HG03565 (cell line): ENCODE data around the gene PRUNE1.

Source experiments
- ATAC-seq: cut with Tn5 transposase; IDR thresholded peaks from one replicate; pipeline ENCODE4 v1.9.1; 2021; ENCODE audit warnings: mild to moderate bottlenecking, moderate library complexity; ENCODE audit not compliant: unreplicated experiment

PRUNE1 gene, protein sequence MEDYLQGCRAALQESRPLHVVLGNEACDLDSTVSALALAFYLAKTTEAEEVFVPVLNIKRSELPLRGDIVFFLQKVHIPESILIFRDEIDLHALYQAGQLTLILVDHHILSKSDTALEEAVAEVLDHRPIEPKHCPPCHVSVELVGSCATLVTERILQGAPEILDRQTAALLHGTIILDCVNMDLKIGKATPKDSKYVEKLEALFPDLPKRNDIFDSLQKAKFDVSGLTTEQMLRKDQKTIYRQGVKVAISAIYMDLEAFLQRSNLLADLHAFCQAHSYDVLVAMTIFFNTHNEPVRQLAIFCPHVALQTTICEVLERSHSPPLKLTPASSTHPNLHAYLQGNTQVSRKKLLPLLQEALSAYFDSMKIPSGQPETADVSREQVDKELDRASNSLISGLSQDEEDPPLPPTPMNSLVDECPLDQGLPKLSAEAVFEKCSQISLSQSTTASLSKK

DNA sequence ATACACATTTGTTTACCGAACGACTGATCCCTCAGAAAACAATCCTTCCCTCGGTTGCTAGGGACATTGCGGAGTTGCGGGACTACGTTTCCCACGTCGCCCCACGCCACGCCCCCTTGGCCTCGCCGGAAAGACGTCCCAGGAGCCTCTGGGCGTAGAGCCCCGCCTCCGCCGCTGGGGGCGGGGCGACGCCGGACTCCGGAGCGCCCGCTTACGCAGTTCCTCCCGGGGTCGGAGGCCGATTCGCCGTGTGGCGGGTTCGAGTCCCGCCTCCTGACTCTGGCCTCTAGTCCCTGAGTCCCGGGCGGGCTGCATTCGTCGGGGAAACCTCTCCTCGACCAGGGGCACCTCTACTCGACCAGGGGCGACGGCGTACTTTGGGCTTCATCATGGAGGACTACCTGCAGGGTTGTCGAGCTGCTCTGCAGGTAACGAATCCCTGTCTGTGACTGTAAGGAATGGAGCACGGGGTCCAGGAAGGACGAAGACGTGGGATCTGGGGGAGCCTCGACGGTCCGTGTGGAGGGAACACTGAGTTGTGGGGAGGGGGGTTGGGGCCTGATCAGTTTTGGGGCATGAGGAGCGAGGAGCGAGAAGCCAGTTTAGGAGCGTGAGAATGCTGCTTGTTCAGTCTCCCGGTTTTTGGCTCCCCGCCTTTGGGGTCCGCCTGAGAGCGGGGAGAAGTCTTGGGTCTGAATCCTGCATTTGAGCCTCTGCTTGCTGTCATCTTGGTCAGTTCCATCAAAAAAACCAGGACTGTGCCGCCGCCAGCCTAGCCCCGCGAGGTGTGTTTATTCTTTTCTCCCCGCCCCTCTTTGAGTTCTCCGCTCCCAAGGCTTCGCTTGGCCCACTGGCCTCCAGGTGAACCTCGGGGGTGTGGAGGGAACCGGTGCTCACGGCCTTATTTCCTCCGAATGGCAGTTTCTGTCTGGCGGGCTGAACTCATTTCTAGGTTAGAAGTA, at the start of gene PRUNE1:
PRUNE1 (plus strand) TSS at position 206 of the 962 bp plus-strand sequence; CDS start at position 390, 184 bp downstream.
- peak; percentile 72 for ATAC-seq

DNA sequence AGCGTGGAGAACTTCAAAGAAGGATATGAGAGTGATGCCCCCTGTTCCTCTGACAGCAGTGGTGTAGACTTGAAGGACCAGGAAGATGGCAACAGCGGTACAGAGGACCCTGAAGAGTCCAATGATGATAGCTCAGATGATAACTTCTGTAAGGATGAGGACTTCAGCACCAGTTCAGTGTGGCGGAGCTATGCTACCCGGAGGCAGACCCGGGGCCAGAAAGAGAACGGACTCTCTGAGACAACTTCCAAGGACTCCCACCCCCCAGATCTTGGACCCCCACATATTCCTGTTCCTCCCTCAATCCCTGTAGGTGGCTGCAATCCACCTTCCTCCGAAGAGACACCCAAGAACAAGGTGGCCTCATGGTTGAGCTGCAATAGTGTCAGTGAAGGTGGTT, 47.6 kb upstream of the PRUNE1 start:
- ATAC-seq = no peak

DNA sequence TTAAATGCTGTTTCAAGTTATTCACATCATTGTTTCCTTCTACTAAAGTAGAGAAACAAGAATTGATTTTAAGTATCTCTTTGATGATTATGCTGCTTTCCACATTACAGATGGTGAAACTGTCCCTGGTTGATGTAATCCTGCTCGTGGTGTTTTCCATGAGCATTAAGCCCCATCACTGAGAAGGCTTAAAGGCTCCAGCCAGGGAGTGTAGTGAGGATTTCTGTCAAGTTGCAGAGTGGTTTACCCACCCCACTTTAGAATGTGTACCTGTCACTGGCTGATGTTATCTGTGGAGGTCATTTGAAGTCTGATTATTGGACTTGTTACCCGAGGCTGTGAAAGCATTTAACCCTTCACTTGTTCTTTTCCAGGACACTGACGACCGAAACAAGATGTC, 46.5 kb upstream of the PRUNE1 start:
- no peak for ATAC-seq

DNA sequence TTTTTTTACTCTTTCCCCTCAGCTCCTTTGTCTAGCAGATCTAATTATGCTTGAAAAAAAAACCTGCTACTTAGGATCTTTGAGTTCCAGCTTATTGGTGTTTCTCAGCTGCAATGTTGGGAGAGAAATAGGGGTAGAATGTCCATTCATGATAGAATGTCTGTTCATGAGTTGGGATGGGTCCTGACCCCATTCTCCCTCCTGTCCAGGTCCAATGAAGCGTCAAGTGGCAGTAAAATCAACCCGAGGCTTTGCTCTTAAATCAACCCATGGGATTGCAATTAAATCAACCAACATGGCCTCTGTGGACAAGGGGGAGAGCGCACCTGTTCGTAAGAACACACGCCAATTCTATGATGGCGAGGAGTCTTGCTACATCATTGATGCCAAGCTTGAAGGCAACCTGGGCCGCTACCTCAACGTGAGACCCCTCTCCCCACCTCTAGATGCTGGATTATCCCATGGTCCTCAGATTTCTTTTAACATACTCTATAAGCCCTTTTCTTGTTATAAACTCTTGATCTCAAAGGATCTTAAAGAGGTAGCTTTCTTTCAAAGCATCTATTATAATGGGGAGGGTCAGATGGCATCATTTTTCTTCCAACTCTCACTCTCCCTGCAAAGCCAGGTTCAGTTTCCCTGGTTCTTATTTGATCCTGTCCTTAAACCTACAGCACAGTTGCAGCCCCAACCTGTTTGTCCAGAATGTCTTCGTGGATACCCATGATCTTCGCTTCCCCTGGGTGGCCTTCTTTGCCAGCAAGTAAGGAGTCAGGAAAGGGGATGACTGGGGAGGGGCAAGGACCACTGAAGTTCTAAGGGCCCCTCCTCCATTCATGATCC, 44.7 kb upstream of the PRUNE1 start:
- no peak for ATAC-seq

DNA sequence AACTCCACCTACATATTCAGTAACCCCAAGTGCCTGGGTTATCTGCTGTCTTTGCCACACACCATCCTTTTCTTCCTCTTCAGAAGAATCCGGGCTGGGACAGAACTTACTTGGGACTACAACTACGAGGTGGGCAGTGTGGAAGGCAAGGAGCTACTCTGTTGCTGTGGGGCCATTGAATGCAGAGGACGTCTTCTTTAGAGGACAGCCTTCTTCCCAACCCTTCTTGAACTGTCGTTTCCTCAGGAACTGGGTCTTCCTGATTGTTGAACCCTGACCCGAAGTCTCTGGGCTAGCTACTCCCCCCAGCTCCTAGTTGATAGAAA, 44.1 kb upstream of the PRUNE1 start:
- no peak for ATAC-seq

DNA sequence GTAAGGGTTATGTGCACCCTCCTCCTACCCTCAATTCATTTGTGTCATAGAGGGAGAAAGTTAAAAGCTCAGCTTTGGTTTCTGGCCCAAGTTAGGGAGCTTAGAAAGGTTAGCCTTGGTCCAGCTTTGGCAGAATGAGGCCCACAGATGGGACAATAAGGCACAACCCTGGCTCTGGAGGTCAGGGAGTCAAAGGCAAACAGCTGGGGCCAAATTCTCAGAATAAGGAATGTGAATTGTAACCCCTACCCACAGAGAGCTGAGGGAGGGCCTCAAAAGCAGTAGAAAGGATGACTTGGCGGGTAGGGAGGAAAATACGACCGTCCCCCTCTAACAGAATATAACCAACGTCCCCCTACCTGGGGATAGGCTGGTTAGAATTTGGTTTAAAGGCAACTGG, 42.6 kb upstream of the PRUNE1 start:
- ATAC-seq = no peak

DNA sequence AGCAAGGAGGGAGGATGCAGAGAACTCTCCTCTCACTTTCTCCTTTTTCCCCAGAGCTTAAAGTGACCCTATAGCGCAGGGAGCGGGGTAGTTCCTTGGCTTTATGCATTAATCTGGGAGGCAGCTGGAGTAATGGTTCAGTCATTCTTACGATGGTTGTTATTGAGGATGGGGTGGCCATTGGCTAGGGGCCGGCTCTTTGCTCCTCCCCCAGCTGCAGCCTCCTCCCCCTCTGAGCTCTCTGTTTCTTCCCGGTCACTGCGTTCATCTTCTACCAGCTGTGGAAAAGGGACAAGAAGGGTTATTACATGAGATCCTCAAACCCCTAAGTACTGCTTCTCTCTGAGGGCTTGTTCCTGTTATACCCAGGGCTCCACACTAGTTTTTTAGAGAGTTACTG, 42.2 kb upstream of the PRUNE1 start:
- ATAC-seq = no peak

DNA sequence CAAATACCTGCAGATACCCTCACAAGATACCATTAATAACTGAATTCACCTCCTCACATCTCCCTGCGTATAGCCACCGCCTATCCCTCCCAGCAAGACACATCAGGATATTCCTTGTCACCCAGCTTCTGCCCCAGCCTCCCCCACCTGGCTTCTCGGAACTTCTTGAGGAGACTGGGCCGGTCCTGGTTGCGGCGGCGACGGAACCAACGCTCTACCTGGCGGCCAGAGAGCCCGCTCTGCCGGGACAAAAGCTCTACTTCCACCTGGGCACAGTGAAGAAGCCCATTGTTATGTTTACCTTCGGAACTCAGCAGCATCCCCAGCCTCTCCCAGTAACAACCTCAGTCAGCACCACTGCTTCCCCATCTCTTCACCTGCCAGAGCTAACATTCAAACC, 40.3 kb upstream of the PRUNE1 start:
- ATAC-seq = no peak

DNA sequence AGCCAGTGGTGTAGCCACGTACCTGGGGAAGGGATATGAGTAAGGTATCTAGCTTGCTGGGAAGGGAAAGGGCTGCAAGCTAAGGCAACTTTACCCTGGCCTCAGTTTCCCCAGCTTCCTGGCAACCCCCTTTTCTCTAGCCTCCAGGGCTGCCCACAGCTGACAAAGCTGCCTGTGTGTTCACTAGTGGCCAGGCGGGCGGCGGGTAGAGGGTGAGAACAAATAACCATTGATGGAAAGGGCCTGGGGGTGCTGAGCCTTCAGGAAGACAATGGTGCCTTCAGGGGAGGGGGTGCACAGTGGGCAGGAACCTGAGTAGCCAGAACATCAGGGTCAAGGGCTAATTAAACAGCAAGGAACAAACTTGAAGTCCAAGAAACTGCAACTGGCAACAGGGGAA, 39.8 kb upstream of the PRUNE1 start:
- no peak for ATAC-seq

DNA sequence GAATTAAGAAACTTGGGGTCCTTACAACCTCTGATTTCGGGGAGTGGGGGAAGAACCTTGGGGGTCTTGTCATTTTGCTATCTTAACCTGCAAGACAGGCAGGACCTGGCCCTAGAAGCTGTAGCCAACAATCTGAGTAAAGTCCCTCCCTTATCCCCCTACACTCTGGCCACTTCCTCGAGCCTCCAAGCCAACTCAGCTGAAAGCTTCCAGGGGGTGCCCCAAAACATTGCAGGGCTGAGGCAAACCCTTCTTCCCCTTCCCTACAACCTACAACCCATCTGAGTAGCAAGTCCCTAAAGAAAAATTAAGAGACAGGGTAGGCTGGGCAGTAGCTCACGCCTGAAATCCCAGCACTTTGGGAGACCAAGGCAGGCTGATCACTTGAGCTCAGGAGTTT, 38.6 kb upstream of the PRUNE1 start:
- ATAC-seq = no peak

DNA sequence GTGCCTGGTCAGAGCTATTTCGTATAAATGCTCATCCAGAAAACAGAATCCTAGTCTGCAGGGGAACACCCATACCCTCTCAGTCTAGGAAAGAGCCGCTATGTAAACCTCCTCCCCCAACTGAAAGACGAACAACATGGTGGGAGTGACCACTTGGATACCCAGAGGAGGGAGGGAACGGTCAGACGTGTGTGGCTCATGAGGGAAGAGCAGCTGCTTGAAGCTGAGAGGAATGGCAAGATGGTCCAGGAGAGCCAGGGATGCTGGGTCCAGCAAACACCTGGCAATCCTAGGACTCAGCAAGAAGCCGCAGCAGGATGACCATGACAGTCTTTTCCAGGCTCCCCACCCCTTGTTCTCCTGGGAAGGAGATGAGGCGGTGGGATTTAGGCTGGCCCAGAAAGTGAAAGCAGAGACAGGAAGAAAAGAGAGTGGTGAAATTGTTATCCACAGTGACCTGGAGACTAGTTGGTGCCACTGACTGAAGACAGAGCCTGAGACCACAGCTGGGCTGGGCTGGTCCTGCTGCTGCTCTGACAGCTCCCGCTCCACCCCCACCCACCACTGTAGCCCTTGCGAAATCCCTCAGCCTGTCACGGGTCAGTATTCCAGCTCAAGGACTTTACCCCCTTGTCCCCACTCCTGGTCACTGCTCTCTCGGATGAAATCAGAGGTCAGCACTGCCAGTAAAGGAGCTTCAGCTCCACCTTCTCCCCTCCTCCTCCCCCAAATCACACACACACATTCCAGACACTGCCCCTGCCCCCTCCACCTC, 37.3 kb upstream of the PRUNE1 start:
- ATAC-seq = no peak

DNA sequence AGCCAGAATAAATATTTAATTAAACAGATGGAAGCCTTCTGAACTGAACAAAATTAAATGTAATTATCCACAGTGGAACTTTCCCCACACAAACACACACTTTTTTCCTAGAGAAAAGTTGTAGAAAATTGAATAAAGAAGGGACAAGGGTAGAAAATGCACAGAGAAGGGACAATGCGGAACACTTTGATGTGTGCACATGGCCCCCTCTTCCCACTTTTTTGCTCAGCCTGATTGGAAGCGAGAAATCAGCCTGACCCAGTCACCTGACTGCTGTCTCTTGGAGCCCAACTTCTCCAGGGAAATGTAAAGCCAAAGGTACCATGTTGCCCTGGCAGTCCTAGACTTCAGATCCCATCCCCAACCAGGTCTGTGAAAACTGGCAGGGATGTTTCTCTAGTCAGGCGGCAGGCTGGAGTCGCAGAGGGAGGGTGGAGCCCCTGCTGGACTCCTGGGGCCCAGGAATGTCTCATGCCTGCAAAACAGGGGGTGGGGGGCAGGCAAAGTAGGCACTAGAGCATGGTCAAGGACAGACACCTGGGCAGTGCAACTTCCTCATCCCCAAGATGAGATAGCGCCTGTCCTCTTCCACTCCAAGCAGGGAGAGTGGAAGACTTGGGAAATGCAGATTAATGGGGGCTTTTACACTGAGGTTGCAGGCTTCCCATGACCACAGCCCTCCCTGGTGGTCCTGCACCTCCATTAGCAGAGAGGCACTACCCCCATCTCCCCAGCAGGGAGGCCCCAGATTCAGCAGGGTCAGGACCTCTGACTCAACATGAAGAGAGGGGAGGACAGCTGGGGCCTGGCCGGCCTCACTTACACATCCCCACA, 36.4 kb upstream of the PRUNE1 start:
- ATAC-seq = no peak

DNA sequence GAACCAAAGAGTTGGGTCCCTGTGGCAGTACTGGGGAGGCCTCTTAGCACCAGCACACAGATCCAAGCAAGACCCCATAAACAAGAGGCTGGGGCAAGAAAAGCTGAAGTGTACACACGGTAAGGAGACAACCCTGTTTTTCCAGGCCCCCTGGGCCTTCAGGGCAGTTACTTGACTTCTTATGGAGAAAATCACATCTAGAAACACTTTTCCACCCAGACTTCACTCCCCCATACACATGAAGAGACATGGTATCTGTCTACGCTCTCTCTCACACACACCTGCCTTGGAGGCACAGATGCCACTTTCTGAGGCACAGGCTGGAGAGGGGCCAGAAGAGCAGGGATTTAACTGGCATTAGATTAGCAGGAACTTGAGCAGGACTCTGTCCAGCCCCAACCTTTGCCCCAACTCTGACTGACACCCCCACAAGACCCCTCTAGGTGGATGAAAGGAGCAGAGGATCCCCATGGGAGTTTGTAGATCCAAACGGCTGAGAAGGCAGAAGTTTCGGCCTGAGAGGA, 35.8 kb upstream of the PRUNE1 start:
- ATAC-seq = no peak

DNA sequence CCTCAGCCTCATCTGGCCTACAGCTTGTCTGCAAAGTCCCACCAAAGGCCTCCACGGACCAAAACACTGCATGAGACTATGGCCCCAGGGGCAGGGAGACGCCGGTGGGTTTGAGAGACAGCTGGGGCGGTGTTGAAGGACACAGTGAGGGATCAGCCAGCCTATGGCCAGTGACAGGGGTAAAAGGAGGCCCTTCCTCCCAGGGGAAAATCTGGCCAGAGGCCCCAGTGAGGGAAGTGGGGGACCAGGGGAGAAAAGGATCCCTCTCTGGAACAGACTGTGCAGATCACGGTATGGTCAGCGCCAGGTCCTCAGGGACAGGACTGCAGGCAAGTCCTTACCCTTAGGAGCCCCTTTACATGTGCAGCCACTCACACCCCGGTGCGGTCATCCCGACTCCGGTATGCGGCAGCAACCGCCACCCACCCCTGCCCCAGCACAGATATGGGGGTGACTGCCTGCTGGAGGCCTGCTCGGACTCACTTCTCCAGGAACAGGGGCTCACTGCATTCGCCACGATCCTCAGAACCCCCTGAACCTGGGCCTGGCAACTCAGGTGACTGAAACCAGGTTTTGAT, 34.9 kb upstream of the PRUNE1 start:
- ATAC-seq = no peak

DNA sequence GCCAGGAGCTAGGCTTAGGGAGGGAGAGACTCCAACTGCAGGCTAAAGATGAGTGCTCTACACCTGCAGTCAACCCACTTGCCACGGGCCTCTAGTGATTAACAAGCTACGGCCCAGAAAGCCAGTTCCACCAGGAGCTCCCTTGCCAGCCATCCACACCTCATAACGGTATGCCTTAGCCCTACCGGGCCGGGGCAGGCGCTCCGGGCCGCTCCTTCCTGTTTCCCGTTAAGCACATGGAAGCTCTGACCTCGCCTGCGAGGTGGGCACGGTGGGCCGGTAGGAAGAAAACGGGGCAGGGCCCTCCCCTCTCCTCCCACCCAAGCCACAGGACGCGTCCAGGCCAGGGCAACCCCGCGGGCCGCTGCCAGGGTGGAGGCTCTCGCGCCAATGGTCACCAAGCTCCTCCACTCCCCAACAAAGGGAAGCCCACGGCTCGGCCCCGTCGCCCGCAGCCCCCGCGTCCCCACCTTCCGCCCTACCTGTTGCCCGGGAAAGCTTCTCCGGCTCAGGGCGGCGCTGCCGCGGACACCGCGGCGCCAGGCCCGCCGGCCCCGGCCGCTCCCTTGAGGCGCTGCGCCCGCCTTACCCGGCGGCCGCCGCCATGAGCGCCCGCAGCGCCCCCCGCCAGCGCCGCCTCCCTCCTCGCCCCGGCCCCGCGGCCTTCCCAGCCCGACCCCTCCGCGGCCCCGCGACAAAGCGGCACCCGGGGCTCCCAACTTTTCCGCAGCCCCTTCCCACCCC, 34.2 kb upstream of the PRUNE1 start:
- ATAC-seq = no peak

DNA sequence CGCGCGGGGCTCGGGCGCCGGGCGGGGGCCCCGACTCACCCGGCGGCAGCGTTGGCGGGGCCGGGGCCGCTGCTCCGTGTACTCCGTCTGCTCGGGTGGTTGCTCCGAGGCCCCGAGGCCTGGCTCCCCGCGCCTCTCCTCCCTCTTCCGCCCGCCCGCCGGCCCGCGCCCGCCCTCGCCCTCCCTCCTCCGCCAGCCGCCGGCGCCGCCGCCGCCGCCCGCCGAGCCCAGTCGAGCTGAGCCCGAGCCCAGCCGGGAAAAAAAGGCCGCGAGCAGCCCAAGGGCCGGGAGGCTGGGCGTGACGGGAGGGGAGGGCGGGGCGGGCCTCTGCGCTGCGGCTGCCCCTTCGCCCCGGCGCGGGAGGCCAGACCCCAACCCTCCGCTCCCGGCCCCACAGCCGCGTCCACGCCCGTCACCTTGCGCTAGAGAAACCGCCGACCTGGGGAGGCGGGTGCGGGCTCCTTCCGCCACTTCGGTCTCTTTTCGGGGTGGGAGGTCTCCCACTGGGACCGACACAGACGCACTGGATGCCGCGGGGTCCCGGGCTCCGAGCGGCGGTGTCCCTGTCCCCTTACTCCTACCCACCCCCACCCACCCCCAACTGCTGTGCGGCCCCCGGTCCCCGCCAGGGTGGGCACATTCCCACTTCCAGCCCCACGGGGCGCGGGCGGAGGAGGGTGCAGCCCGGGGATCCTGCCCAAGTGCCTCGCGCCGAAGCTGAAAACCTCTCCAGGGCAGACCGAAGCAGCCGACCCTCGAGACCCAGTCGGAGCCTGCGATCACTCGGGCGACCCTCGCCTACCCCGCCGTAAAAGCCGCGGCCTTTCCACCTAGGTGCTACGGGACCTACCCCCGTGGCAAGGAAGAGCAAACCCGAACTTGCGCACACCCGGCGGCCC, 33.4 kb upstream of the PRUNE1 start, which contains the start of gene CERS2:
CERS2 (minus strand) TSS at position 256 of the 899 bp plus-strand sequence. CDS start 5,745 bp downstream, outside the sequence.
- no peak for ATAC-seq

DNA sequence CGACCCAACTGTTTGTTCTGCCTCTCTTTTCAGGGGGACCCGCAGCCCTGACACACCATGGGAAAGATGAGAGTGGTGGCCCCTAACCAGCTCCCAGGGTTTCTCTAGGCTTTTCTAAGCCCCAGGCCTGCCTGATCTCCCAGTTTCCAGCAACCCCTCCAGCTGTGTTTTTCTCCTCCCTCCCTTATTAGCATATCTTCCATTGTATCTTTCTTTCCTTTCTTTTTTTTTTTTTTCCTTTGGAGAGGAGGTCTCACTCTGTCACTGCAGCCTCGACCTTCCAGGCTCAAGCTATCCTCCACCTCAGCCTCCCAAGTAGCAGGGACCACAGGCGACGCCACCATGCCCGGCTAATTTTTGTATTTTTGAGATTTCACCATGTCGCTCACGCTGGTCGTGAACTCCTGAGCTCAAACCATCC, 31.8 kb upstream of the PRUNE1 start:
- no peak for ATAC-seq
